Activated CD8-positive, alpha-beta T cell treated with anti-CD3 and anti-CD28 coated beads for 36 hours (primary cell): ENCODE results near the gene GRID1. TPM values are rescaled to one million over a fixed set of nuclear protein-coding genes. Genes with fewer than 3 reads are reported as not detected.
"Not testable (repeated sequence)": the region's sequence is repeated elsewhere in the genome, so short reads cannot be mapped to it uniquely, and the experiment has no call there.

ENCODE experiments used
- ATAC-seq: fragments of 200-7000 bp; cut with Tn5 transposase; one replicate; pipeline ENCODE4 v1.10.0; 2021; ENCODE audit warnings: mild to moderate bottlenecking, moderate library complexity
- CTCF ChIA-PET: fragments of 350-600 bp; sonication (Branson Sonifier 250); formaldehyde crosslinking; loops from one replicate; lab custom pipeline; 2021; ENCODE audit warnings: antibody characterized with exemption; lab: Charles Lee
- POLR2A ChIA-PET: fragments of 350-600 bp; sonication (Branson Sonifier 250); formaldehyde crosslinking; loops from one replicate; lab custom pipeline; 2021; ENCODE audit warnings: antibody characterized with exemption; lab: Charles Lee
- DNase-seq: peaks from one replicate; pipeline ENCODE4 v3.0.0-alpha.2; 2020
- H3K27ac Mint-ChIP-seq: one replicate; pipeline ENCODE4 v1.8.0; 2021; ENCODE audit warnings: mild to moderate bottlenecking, mixed read lengths
- H3K27me3 Mint-ChIP-seq: one replicate; pipeline ENCODE4 v1.8.0; 2021; ENCODE audit warnings: mixed read lengths
- H3K36me3 Mint-ChIP-seq: one replicate; pipeline ENCODE4 v1.8.0; 2021; ENCODE audit warnings: low read depth, mixed read lengths
- H3K4me1 Mint-ChIP-seq: one replicate; pipeline ENCODE4 v1.8.0; 2021; ENCODE audit warnings: low read depth, mixed read lengths
- H3K4me3 Mint-ChIP-seq: one replicate; pipeline ENCODE4 v1.8.0; 2021; ENCODE audit warnings: mild to moderate bottlenecking, moderate library complexity, mixed read lengths
- H3K9me3 Mint-ChIP-seq: one replicate; pipeline ENCODE4 v1.8.0; 2021; ENCODE audit warnings: mixed read lengths
- CTCF ChIP-seq: fragments of 200-600 bp; IDR thresholded peaks from one replicate; pipeline ENCODE4 v1.8.0; 2022; ENCODE audit warnings: antibody characterized with exemption, mild to moderate bottlenecking
- intact Hi-C: fragments of 100-400 bp; cut with micrococcal nuclease; formaldehyde crosslinking; loops from one replicate; pipeline ENCODE4 v1.10.0; 2022
- total RNA-seq, 2 experiments: library from RNA; stranded (reverse); gene quantifications; one replicate each; pipeline ENCODE4 v1.2.3, GENCODE V29; 2021

GRID1 gene
- total RNA-seq, 2 experiments from 2014 or later: not detected

- DNase-seq (no peak), ATAC-seq (no peak)
- H3K27ac Mint-ChIP-seq: no peak overlapping the region
- CTCF ChIA-PET: no interaction called here
- no peaks in the 10 kb centered on the region for H3K36me3 Mint-ChIP-seq
- H3K27me3 Mint-ChIP-seq: peaks cover 11% of the 10 kb centered on the region
- no peak overlapping the region for H3K4me3 Mint-ChIP-seq
- no peaks in the 10 kb centered on the region for H3K4me1 Mint-ChIP-seq
- TF ChIP-seq CTCF: no peak
- intact Hi-C loops: no loop called here
- POLR2A ChIA-PET: no interaction called here
- no peaks in the 10 kb centered on the region for H3K9me3 Mint-ChIP-seq
Measured at GRCh38 chr10:86077271-86077670, 289.3 kb downstream of the GRID1 start.

GRCh38 chr10:86076497-86076896 is 290.1 kb downstream of the GRID1 start:
- DNase-seq, POLR2A ChIA-PET, H3K4me1 Mint-ChIP-seq, ATAC-seq, H3K36me3 Mint-ChIP-seq, H3K27ac Mint-ChIP-seq, intact Hi-C loops, H3K4me3 Mint-ChIP-seq, H3K9me3 Mint-ChIP-seq, CTCF ChIA-PET: not testable (repeated sequence)
- peaks cover 11% of the 10 kb centered on the region for H3K27me3 Mint-ChIP-seq

GRCh38 chr10:86075512-86075911 is 291.1 kb downstream of the GRID1 start:
- Mint-ChIP-seq H3K9me3 (no peaks in the 10 kb centered on the region), H3K4me3 (no peak overlapping the region), H3K4me1 (peaks cover 3% of the 10 kb centered on the region), H3K36me3 (no peaks in the 10 kb centered on the region), H3K27me3 (peaks cover 14% of the 10 kb centered on the region), H3K27ac (no peak overlapping the region)
- intact Hi-C loops: no loop called here
- no peak for TF ChIP-seq CTCF
- ATAC-seq (no peak), DNase-seq (no peak)
- CTCF ChIA-PET: no interaction called here
- POLR2A ChIA-PET: no interaction called here

DNA sequence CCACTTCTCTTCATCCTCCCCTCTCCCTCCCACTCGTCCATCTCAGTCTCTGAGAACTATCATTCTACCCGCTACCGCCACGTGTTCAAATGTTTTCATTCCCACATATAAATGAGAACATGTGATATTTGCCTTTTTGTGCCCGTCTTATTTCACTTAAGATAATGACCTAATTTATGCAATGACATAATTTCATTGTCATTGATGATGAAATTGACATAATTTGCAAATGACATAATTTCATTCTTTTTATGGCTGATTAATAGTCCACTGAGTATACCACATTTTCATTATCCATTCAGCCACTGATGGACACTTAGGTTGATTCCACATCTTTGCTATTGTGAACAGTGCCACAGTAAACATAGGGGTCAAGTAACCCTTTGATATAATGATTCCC is 292.3 kb downstream of the GRID1 start:
- H3K4me1 Mint-ChIP-seq: peaks cover 3% of the 10 kb centered on the region
- POLR2A ChIA-PET: no interaction called here
- CTCF ChIA-PET: no interaction called here
- DNase-seq (no peak), ATAC-seq (no peak)
- H3K27ac Mint-ChIP-seq: no peak overlapping the region
- H3K9me3 Mint-ChIP-seq: no peaks in the 10 kb centered on the region
- H3K27me3 Mint-ChIP-seq: peaks cover 14% of the 10 kb centered on the region
- intact Hi-C loops: no loop called here
- no peak for TF ChIP-seq CTCF
- H3K36me3 Mint-ChIP-seq: no peaks in the 10 kb centered on the region
- no peak overlapping the region for H3K4me3 Mint-ChIP-seq

GRCh38 chr10:86073199-86073977 is 293.2 kb downstream of the GRID1 start:
- DNase-seq (no peak), ATAC-seq (no peak)
- TF ChIP-seq CTCF: no peak
- Mint-ChIP-seq H3K9me3 (no peaks in the 10 kb centered on the region), H3K36me3 (no peaks in the 10 kb centered on the region), H3K4me1 (peaks cover 3% of the 10 kb centered on the region), H3K27ac (no peak overlapping the region), H3K27me3 (peaks cover 14% of the 10 kb centered on the region), H3K4me3 (no peak overlapping the region)
- POLR2A ChIA-PET: no interaction called here
- CTCF ChIA-PET: no interaction called here
- intact Hi-C loops: no loop called here
